GM18526 (cell line): ENCODE measurements around the gene TIGD6.

Experiments used
- POLR2A ChIP-seq: IDR thresholded peaks from 3 replicates; pipeline ENCODE4 v1.6.1; 2011; ENCODE audit not compliant: insufficient read length; ENCODE audit errors: extremely low read depth

TIGD6 gene

GRCh38 chr5:150000256-150000989 lies at the start of gene TIGD6, which contains the start of gene HMGXB3:
Gene TIGD6 (minus strand): TSS chr5:150000654. CDS start chr5:149996348, 4,306 bp downstream.
Gene HMGXB3 (plus strand): TSS chr5:150000739. CDS start chr5:150004853, 4,114 bp downstream.
- peak; percentile 96 for TF ChIP-seq POLR2A

GRCh38 chr5:150046031-150046430 lies 45.6 kb upstream of the TIGD6 start:
- no peak for TF ChIP-seq POLR2A

- TF ChIP-seq POLR2A, result no peak
Observed at GRCh38 chr5:150045549-150045948, 45.1 kb upstream of the TIGD6 start.

GRCh38 chr5:150044712-150045111 lies 44.3 kb upstream of the TIGD6 start:
- TF ChIP-seq POLR2A, result no peak

- TF ChIP-seq POLR2A, result no peak
Observed at GRCh38 chr5:150044329-150044681, 43.9 kb upstream of the TIGD6 start.

GRCh38 chr5:150043657-150044328 lies 43.3 kb upstream of the TIGD6 start:
- TF ChIP-seq POLR2A, result no peak

GRCh38 chr5:150042459-150042858 lies 42.0 kb upstream of the TIGD6 start:
- TF ChIP-seq POLR2A, result no peak

- no peak for TF ChIP-seq POLR2A
Observed at GRCh38 chr5:150038547-150038946, 38.1 kb upstream of the TIGD6 start.

GRCh38 chr5:150036513-150036912 lies 36.1 kb upstream of the TIGD6 start:
- TF ChIP-seq POLR2A, result no peak

GRCh38 chr5:150035139-150035895 lies 34.9 kb upstream of the TIGD6 start:
- TF ChIP-seq POLR2A, result no peak

GRCh38 chr5:150034662-150035061 lies 34.2 kb upstream of the TIGD6 start:
- no peak for TF ChIP-seq POLR2A

- no peak for TF ChIP-seq POLR2A
Observed at GRCh38 chr5:150033334-150033733, 32.9 kb upstream of the TIGD6 start.

- TF ChIP-seq POLR2A, result no peak
Observed at GRCh38 chr5:150026682-150027172, 26.3 kb upstream of the TIGD6 start.

GRCh38 chr5:150024346-150024984 lies 24.0 kb upstream of the TIGD6 start:
- TF ChIP-seq POLR2A, result no peak

GRCh38 chr5:150023136-150023535 lies 22.7 kb upstream of the TIGD6 start:
- no peak for TF ChIP-seq POLR2A
